Embryonic facial prominence (tissue), 1 donor: ENCODE data around the gene ADAMTS14.
A peak's percentile ranks its signal among the peaks of the same experiment; 100 is the strongest.

Experiments used
- DNase-seq: peaks from one replicate; pipeline ENCODE4 v3.0.0-alpha.2; 2016; ENCODE audit errors: extremely low spot score

The ADAMTS14 gene

GRCh38 chr10:70693619-70694335 is 21.5 kb downstream of the ADAMTS14 start:
- DNase-seq, result peak; percentile 71

GRCh38 chr10:70694418-70695141 is 22.3 kb downstream of the ADAMTS14 start:
- DNase-seq, result peak; percentile 51

GRCh38 chr10:70695241-70696030 is 23.1 kb downstream of the ADAMTS14 start:
- DNase-seq, result no peak

- DNase-seq, result no peak
Observed at GRCh38 chr10:70698211-70698610, 25.9 kb downstream of the ADAMTS14 start.

GRCh38 chr10:70699063-70699658 is 26.9 kb downstream of the ADAMTS14 start:
- DNase-seq, result no peak

- DNase-seq, result no peak
Observed at GRCh38 chr10:70699659-70700174, 27.4 kb downstream of the ADAMTS14 start.

- DNase-seq, result no peak
Observed at GRCh38 chr10:70702190-70702763, 30.0 kb downstream of the ADAMTS14 start.

- DNase-seq, result no peak
Observed at GRCh38 chr10:70704211-70704610, 31.9 kb downstream of the ADAMTS14 start.

GRCh38 chr10:70705121-70705861 is 33.0 kb downstream of the ADAMTS14 start:
- DNase-seq, result no peak

- no peak for DNase-seq
Observed at GRCh38 chr10:70711177-70711576, 38.9 kb downstream of the ADAMTS14 start.

- DNase-seq, result no peak
Observed at GRCh38 chr10:70711911-70712310, 39.6 kb downstream of the ADAMTS14 start.

GRCh38 chr10:70714245-70714644 is 41.9 kb downstream of the ADAMTS14 start:
- DNase-seq, result no peak

GRCh38 chr10:70714951-70715350 is 42.6 kb downstream of the ADAMTS14 start:
- no peak for DNase-seq

GRCh38 chr10:70715853-70716795 is 43.8 kb downstream of the ADAMTS14 start:
- DNase-seq, result no peak

- no peak for DNase-seq
Observed at GRCh38 chr10:70722820-70723424, 50.6 kb downstream of the ADAMTS14 start.

GRCh38 chr10:70723771-70724170 is 51.5 kb downstream of the ADAMTS14 start:
- DNase-seq, result no peak

- no peak for DNase-seq
Observed at GRCh38 chr10:70726909-70727495, 54.7 kb downstream of the ADAMTS14 start.

- DNase-seq, result no peak
Observed at GRCh38 chr10:70728328-70728727, 56.0 kb downstream of the ADAMTS14 start.
